ENCODE measurements around the gene RAP1GDS1. TPM values are rescaled to one million over a fixed set of nuclear protein-coding genes. Genes with fewer than 3 reads are reported as not detected.

RAP1GDS1 gene
- total and polyA plus RNA-seq, 2 of the 13 experiments (the other 11 are each of a cell fraction or from before 2014, with no cell fraction given) = 19.3 to 42.5 TPM

GRCh38 chr4:98261405-98262291 is 464 bp downstream of the RAP1GDS1 start (continued):
- TF ChIP-seq, protein P1, sequence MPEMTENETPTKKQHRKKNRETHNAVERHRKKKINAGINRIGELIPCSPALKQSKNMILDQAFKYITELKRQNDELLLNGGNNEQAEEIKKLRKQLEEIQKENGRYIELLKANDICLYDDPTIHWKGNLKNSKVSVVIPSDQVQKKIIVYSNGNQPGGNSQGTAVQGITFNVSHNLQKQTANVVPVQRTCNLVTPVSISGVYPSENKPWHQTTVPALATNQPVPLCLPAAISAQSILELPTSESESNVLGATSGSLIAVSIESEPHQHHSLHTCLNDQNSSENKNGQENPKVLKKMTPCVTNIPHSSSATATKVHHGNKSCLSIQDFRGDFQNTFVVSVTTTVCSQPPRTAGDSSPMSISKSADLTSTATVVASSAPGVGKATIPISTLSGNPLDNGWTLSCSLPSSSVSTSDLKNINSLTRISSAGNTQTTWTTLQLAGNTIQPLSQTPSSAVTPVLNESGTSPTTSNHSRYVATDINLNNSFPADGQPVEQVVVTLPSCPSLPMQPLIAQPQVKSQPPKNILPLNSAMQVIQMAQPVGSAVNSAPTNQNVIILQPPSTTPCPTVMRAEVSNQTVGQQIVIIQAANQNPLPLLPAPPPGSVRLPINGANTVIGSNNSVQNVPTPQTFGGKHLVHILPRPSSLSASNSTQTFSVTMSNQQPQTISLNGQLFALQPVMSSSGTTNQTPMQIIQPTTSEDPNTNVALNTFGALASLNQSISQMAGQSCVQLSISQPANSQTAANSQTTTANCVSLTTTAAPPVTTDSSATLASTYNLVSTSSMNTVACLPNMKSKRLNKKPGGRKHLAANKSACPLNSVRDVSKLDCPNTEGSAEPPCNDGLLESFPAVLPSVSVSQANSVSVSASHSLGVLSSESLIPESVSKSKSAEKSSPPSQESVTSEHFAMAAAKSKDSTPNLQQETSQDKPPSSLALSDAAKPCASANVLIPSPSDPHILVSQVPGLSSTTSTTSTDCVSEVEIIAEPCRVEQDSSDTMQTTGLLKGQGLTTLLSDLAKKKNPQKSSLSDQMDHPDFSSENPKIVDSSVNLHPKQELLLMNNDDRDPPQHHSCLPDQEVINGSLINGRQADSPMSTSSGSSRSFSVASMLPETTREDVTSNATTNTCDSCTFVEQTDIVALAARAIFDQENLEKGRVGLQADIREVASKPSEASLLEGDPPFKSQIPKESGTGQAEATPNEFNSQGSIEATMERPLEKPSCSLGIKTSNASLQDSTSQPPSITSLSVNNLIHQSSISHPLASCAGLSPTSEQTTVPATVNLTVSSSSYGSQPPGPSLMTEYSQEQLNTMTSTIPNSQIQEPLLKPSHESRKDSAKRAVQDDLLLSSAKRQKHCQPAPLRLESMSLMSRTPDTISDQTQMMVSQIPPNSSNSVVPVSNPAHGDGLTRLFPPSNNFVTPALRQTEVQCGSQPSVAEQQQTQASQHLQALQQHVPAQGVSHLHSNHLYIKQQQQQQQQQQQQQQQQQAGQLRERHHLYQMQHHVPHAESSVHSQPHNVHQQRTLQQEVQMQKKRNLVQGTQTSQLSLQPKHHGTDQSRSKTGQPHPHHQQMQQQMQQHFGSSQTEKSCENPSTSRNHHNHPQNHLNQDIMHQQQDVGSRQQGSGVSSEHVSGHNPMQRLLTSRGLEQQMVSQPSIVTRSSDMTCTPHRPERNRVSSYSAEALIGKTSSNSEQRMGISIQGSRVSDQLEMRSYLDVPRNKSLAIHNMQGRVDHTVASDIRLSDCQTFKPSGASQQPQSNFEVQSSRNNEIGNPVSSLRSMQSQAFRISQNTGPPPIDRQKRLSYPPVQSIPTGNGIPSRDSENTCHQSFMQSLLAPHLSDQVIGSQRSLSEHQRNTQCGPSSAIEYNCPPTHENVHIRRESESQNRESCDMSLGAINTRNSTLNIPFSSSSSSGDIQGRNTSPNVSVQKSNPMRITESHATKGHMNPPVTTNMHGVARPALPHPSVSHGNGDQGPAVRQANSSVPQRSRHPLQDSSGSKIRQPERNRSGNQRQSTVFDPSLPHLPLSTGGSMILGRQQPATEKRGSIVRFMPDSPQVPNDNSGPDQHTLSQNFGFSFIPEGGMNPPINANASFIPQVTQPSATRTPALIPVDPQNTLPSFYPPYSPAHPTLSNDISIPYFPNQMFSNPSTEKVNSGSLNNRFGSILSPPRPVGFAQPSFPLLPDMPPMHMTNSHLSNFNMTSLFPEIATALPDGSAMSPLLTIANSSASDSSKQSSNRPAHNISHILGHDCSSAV (CRISPR knock-in tag; IDR thresholded peaks at IDR 0.05; ENCODE audit: borderline replicate concordance) = no peak
- TF ChIP-seq SIX4 (CRISPR knock-in tag; IDR thresholded peaks at IDR 0.05) (no peak), TRIM22 (IDR thresholded peaks at IDR 0.05) (no peak), BORCS8-MEF2B (CRISPR knock-in tag; IDR thresholded peaks at IDR 0.05) (no peak), JUND (CRISPR knock-in tag; IDR thresholded peaks at IDR 0.05) (no peak), SALL1 (CRISPR knock-in tag; IDR thresholded peaks at IDR 0.05) (peak; percentile 27; the same call in 1 of the 2 replicates), IKZF1 (IDR thresholded peaks at IDR 0.05) (no peak), RARA (CRISPR knock-in tag; IDR thresholded peaks at IDR 0.05) (no peak), FLYWCH1 (CRISPR knock-in tag; IDR thresholded peaks at IDR 0.05) (no peak), ZBTB39 (CRISPR knock-in tag; IDR thresholded peaks at IDR 0.05) (0 out of 2 replicates have a peak, but pooled peaks have one; percentile 45), ZNF614 (CRISPR knock-in tag; IDR thresholded peaks at IDR 0.05; ENCODE audit: borderline replicate concordance) (no peak), CREM (IDR thresholded peaks at IDR 0.05) (no peak), CREM (CRISPR knock-in tag; IDR thresholded peaks at IDR 0.05) (no peak), RARG (CRISPR knock-in tag; IDR thresholded peaks at IDR 0.05; ENCODE audit: low read depth) (no peak), NFATC3 (CRISPR knock-in tag; IDR thresholded peaks at IDR 0.05) (0 out of 2 replicates have a peak, but pooled peaks have one; percentile 84)

Data from HepG2 (cell line).